OCI-LY1 (cell line): ENCODE data around the gene KLHL35.

Source experiments
- H2AFZ ChIP-seq: fragments of 200-600 bp; sonication (generic), shearing (Covaris generic); 2 replicates; pipeline ENCODE4 v1.6.0; 2014; ENCODE audit warnings: antibody characterized with exemption, mild to moderate bottlenecking, low read length
- H3F3A ChIP-seq: fragments of 200-600 bp; sonication (generic), shearing (Covaris generic); 2 replicates; pipeline ENCODE4 v1.6.0; 2014; ENCODE audit warnings: mild to moderate bottlenecking, antibody characterized with exemption, low read length, moderate library complexity; ENCODE audit not compliant: insufficient read depth
- H3K27ac ChIP-seq: fragments of 200-600 bp; sonication (generic); 2 replicates; pipeline ENCODE4 v1.5.1; 2014; ENCODE audit warnings: low read length, mixed run types, mild to moderate bottlenecking, low read depth; ENCODE audit not compliant: poor library complexity, severe bottlenecking
- H3K27me3 ChIP-seq: fragments of 200-600 bp; sonication (generic); 2 replicates; pipeline ENCODE4 v1.6.0; 2014; ENCODE audit warnings: antibody characterized with exemption, mild to moderate bottlenecking, low read length, moderate library complexity; ENCODE audit not compliant: insufficient read depth
- H3K36me3 ChIP-seq: fragments of 200-600 bp; sonication (generic); 2 replicates; pipeline ENCODE4 v1.6.1; 2014; ENCODE audit warnings: mild to moderate bottlenecking, antibody characterized with exemption, low read length, moderate library complexity, mixed read lengths; ENCODE audit not compliant: insufficient read depth
- H3K4me1 ChIP-seq: fragments of 200-600 bp; sonication (generic); 2 replicates; pipeline ENCODE4 v1.5.1; 2014; ENCODE audit warnings: mild to moderate bottlenecking, low read length, moderate library complexity; ENCODE audit not compliant: insufficient read depth, severe bottlenecking
- H3K4me2 ChIP-seq: fragments of 200-600 bp; sonication (generic), shearing (Covaris generic); 2 replicates; pipeline ENCODE4 v1.6.1; 2014; ENCODE audit warnings: low read length
- H3K4me3 ChIP-seq: fragments of 200-600 bp; sonication (generic); 2 replicates; pipeline ENCODE4 v1.5.1; 2014; ENCODE audit warnings: low read length, low read depth, mild to moderate bottlenecking, mixed read lengths; ENCODE audit not compliant: poor library complexity, severe bottlenecking
- H3K79me2 ChIP-seq: fragments of 200-600 bp; shearing (Covaris generic); 2 replicates; pipeline ENCODE4 v1.6.1; 2016; ENCODE audit warnings: mixed run types, low read length, mixed read lengths; ENCODE audit not compliant: insufficient read depth
- H3K9ac ChIP-seq: fragments of 200-600 bp; sonication (generic), shearing (Covaris generic); 2 replicates; pipeline ENCODE4 v1.6.1; 2014; ENCODE audit warnings: mild to moderate bottlenecking, low read length, mixed read lengths
- H3K9me2 ChIP-seq: fragments of 200-600 bp; sonication (generic), shearing (Covaris generic); 2 replicates; pipeline ENCODE4 v1.6.1; 2014; ENCODE audit warnings: low read depth, mild to moderate bottlenecking, low read length, mixed read lengths
- H3K9me3 ChIP-seq: fragments of 200-600 bp; shearing (Covaris generic); 2 replicates; pipeline ENCODE4 v1.6.1; 2014; ENCODE audit warnings: low read length, mixed read lengths
- H4K20me1 ChIP-seq: fragments of 200-600 bp; sonication (generic), shearing (Covaris generic); 2 replicates; pipeline ENCODE4 v1.6.0; 2016; ENCODE audit warnings: mild to moderate bottlenecking, low read length; ENCODE audit not compliant: insufficient read depth
- EZH2 ChIP-seq: fragments of 200-600 bp; sonication (generic), shearing (Covaris generic); IDR thresholded peaks from 2 replicates; pipeline ENCODE4 v1.8.0; 2017; ENCODE audit warnings: borderline replicate concordance, mixed run types, mild to moderate bottlenecking, antibody characterized with exemption, low read length, moderate library complexity, mixed read lengths
- TF ChIP-seq, protein P1 (sequence below): fragments of 200-600 bp; sonication (generic), shearing (Covaris generic); IDR thresholded peaks from 2 replicates; pipeline ENCODE4 v1.5.1; 2017; ENCODE audit warnings: mild to moderate bottlenecking, antibody characterized with exemption, low read length, moderate library complexity, mixed read lengths

The KLHL35 gene

DNA sequence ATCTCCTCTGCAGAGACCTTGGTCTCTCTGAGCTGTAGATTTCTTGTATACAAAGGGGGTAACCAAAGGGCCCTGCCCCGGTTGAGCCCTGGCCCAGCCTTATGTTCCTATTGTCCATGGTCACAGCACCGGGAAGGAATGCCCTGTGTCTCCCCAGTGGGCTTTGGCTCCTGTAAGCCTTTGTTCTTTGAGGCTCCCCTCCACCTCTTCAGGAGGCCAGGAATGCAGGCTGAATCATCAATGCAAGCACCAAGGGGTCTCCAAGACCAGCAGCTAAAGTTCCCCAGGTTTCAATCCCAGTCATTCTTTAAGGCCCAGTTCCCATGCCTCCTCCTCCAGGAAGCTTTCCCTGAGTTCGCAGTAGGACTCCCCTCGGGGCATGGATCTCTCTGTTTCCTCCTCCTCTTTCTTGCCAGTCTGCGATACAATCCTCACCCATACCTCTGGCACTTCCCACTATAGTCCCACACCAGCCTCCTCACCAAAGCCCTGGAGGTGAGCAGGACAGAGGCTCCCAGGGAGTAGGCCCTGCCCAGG, 29.2 kb upstream of the KLHL35 start:
- Histone ChIP-seq H3K27ac (no peak overlapping the region), H3K9me3 (no peaks in the 10 kb centered on the region), H3K27me3 (0 out of 2 replicates have a peak, but pooled peaks cover 4% of the 10 kb centered on the region), H3K79me2 (no peaks in the 10 kb centered on the region), H2AFZ (no peak overlapping the region), H3F3A (no peaks in the 10 kb centered on the region), H3K36me3 (no peaks in the 10 kb centered on the region), H3K4me2 (no peak overlapping the region), H3K4me3 (no peak overlapping the region), H3K9ac (no peak overlapping the region), H3K9me2 (no peaks in the 10 kb centered on the region), H3K4me1 (no peaks in the 10 kb centered on the region), H4K20me1 (no peaks in the 10 kb centered on the region)
- TF ChIP-seq EZH2, result no peak
- TF ChIP-seq, protein P1, sequence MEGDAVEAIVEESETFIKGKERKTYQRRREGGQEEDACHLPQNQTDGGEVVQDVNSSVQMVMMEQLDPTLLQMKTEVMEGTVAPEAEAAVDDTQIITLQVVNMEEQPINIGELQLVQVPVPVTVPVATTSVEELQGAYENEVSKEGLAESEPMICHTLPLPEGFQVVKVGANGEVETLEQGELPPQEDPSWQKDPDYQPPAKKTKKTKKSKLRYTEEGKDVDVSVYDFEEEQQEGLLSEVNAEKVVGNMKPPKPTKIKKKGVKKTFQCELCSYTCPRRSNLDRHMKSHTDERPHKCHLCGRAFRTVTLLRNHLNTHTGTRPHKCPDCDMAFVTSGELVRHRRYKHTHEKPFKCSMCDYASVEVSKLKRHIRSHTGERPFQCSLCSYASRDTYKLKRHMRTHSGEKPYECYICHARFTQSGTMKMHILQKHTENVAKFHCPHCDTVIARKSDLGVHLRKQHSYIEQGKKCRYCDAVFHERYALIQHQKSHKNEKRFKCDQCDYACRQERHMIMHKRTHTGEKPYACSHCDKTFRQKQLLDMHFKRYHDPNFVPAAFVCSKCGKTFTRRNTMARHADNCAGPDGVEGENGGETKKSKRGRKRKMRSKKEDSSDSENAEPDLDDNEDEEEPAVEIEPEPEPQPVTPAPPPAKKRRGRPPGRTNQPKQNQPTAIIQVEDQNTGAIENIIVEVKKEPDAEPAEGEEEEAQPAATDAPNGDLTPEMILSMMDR, result no peak

GRCh38 chr11:75461151-75461550, 28.1 kb upstream of the KLHL35 start:
- no peaks in the 10 kb centered on the region for H3F3A ChIP-seq
- H3K9ac ChIP-seq, result no peak overlapping the region
- 0 out of 2 replicates have a peak, but pooled peaks cover 8% of the 10 kb centered on the region for H3K27me3 ChIP-seq
- H3K4me2 ChIP-seq, result no peak overlapping the region
- H2AFZ ChIP-seq, result no peak overlapping the region
- H3K9me3 ChIP-seq, result no peaks in the 10 kb centered on the region
- H3K36me3 ChIP-seq, result no peaks in the 10 kb centered on the region
- TF ChIP-seq, protein P1, result no peak
- no peak for TF ChIP-seq EZH2
- no peaks in the 10 kb centered on the region for H3K79me2 ChIP-seq
- H4K20me1 ChIP-seq, result no peaks in the 10 kb centered on the region
- no peaks in the 10 kb centered on the region for H3K4me1 ChIP-seq
- no peaks in the 10 kb centered on the region for H3K9me2 ChIP-seq
- no peak overlapping the region for H3K27ac ChIP-seq
- no peak overlapping the region for H3K4me3 ChIP-seq

DNA sequence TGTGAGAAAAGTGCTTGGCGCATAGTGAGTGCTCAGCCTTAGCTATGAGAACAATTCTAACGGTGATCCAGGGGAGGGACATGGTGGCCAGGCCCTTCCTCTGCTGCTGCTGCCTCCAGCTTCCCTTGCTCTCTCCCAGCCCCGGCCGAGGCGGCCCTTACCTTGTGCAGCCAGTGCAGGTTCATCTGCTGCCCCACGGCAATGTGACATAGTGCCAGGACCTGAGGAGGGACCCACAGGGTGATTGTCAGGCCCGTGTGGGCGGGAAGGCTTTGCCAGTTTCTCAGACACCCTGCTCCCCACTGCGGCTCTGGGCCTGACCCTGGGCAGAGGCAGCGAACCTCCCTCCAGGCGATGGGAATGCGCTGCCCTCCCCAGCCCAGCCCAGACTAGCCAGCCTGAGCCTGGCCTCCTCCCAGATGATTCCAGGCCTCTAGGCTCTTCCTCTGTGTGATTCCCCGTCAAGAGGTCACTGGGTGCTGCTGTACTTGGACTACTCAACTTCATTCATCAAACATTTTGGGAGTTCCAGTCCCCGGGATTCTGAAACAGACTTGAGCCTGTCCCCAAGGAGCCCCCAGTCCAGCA, 23.7 kb upstream of the KLHL35 start:
- no peaks in the 10 kb centered on the region for H3K9me2 ChIP-seq
- no peak overlapping the region for H3K9ac ChIP-seq
- TF ChIP-seq, protein P1, result no peak
- no peak for TF ChIP-seq EZH2
- 0 out of 2 replicates have a peak, but pooled peaks cover 5% of the 10 kb centered on the region for H3K27me3 ChIP-seq
- H4K20me1 ChIP-seq, result no peaks in the 10 kb centered on the region
- no peaks in the 10 kb centered on the region for H3K36me3 ChIP-seq
- no peak overlapping the region for H2AFZ ChIP-seq
- no peaks in the 10 kb centered on the region for H3K79me2 ChIP-seq
- H3K27ac ChIP-seq, result no peak overlapping the region
- H3F3A ChIP-seq, result no peaks in the 10 kb centered on the region
- H3K4me3 ChIP-seq, result no peak overlapping the region
- H3K4me2 ChIP-seq, result no peak overlapping the region
- H3K4me1 ChIP-seq, result no peaks in the 10 kb centered on the region
- no peaks in the 10 kb centered on the region for H3K9me3 ChIP-seq
